ENCODE results near the gene UBE2R2.
"Not testable (repeated sequence)": the region's sequence is repeated elsewhere in the genome, so short reads cannot be mapped to it uniquely, and the experiment has no call there.

Gene UBE2R2

GRCh38 chr9:33816327-33817252 is at the start of gene UBE2R2:
Gene UBE2R2 (plus strand): TSS chr9:33817160. CDS start chr9:33817758, 598 bp downstream.
- in situ Hi-C loops (cut with HindIII; ENCODE audit: low pct_ligation_motif_present, low pct_unique_long_range_greater_than_20kb, low sequenced_read_pairs): no loop called here
- peak; percentile 83 for DNase-seq

DNA sequence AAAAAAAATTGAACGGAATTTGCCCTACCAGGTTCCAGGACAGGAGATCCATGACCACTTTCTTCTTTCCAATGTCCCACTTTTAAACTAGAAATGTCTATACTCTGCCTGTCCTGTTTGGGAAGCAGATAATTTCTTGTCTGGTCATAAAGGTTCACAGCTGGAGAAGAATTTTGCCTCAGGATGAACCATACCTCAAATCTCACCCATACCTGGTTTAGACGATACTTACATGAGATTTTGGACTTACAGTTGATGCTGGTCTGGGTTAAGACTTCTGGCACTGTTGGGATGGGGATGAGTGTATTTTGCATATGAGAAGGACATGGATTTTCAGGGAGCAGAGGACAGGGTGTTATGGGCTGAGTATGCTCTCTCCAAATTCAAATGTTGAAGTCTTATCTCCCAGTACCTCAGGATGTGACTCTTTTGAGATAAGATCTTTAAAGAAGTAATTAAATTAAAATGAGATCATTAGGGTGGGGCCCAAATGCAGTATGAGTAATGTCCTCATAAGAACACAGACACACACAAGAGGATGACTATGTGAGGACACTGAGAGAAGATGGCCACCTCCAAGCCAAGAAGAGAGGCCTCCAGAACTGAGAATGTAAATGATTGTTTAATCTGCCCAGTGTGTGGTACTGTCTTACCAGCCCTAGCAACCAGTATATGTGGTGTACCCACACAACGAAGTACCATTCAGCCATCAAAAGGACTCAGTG is 46.6 kb upstream of the UBE2R2 start:
- in situ Hi-C loops (cut with HindIII; ENCODE audit: low pct_ligation_motif_present, low pct_unique_long_range_greater_than_20kb, low sequenced_read_pairs); DNase-seq: not testable (repeated sequence)

GRCh38 chr9:33773135-33773534 is 43.8 kb upstream of the UBE2R2 start:
- in situ Hi-C loops (cut with HindIII; ENCODE audit: low pct_ligation_motif_present, low pct_unique_long_range_greater_than_20kb, low sequenced_read_pairs); DNase-seq: not testable (repeated sequence)

- in situ Hi-C loops (cut with HindIII; ENCODE audit: low pct_ligation_motif_present, low pct_unique_long_range_greater_than_20kb, low sequenced_read_pairs): not testable (repeated sequence)
Observed at GRCh38 chr9:33774074-33774659, 42.8 kb upstream of the UBE2R2 start.

DNA sequence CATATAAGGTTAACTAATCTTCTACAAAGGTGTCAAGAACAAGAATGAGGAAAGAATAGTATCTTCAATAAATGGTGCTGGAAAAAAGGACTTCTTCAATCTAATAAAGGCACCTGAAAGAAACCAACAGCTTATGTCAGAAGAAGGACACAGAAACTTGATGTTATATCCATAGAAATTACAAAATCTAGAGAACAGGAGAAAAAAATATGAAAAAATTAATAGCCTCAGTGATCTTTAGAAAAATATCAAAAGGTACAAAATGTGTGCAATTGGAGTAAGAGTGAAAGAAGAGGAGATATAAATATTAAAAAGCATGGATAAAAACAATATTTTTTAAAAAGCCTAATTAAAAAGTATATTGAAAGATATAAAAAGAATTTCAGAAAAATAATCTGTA is 40.4 kb upstream of the UBE2R2 start:
- no peak for DNase-seq
- in situ Hi-C loops (cut with HindIII; ENCODE audit: low pct_ligation_motif_present, low pct_unique_long_range_greater_than_20kb, low sequenced_read_pairs): no loop called here

More at GRCh38 chr9:33774074-33774659, 42.8 kb upstream of the UBE2R2 start:
- not testable (repeated sequence) for DNase-seq

- DNase-seq: peak; percentile 54
- in situ Hi-C loops (cut with HindIII; ENCODE audit: low pct_ligation_motif_present, low pct_unique_long_range_greater_than_20kb, low sequenced_read_pairs): no loop called here
Observed at GRCh38 chr9:33778700-33779351, 38.1 kb upstream of the UBE2R2 start.

DNA sequence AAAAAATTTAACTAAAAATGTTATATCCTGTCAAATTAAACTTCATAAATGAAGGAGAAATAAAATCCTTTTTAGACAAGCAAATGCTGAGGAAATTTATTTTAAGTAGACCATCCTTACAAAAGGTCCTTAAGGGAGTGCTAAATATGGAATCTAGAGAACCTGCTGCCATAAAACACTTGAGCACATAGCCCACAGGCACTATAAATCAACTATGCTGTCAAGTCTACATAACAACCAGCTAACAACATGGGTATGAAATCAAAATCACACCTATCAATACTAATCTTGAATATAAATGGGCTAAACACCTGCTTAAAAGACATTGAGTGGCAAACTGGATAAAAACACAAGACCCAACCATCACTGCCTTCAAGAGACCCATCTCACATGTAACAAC is 36.7 kb upstream of the UBE2R2 start:
- DNase-seq: no peak
- in situ Hi-C loops (cut with HindIII; ENCODE audit: low pct_ligation_motif_present, low pct_unique_long_range_greater_than_20kb, low sequenced_read_pairs): no loop called here

DNA sequence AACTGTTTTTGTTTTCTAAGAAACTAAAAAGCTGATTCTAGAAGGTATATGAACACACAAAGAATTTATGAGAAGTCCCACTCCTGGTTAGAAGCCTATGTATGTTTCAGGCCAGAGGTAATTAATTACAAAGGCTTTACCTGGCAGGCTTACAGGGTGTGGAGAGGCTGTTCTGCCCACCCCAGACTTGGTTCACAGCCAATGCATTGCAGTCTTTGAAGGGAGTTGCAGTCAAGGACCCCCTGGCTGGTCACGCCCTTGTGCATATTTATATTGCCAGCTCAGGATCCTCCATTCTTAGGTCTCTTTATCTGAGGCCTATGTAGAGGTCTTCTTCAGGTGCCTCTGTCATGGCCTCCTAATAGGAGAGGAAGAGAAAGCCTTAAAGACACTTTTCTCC is 35.2 kb upstream of the UBE2R2 start:
- in situ Hi-C loops (cut with HindIII; ENCODE audit: low pct_ligation_motif_present, low pct_unique_long_range_greater_than_20kb, low sequenced_read_pairs): no loop called here

GRCh38 chr9:33782395-33783152 is 34.4 kb upstream of the UBE2R2 start:
- in situ Hi-C loops (cut with HindIII; ENCODE audit: low pct_ligation_motif_present, low pct_unique_long_range_greater_than_20kb, low sequenced_read_pairs): no loop called here

More for the DNA sequence above, 35.2 kb upstream of the UBE2R2 start:
- DNase-seq: no peak

DNA sequence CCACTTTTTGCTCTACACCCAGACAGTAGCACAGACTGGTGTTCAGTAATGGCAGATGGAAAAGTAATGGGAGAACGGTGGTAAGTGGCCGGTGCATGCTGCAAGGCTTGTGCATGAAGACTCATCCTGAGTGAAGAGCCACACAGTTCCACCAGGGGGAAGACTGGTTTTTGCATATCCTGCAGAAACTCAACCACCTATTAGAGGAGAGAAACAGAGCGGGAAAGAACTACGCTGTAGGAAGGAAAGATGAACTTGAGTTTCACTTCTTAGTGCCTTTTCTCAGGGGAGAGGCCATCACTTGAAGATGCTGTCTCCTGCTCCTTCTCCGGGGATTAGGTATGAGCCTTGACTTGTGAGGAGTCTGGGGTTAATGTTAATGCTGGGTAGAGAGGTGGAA is 31.0 kb upstream of the UBE2R2 start:
- DNase-seq: peak; percentile 29
- in situ Hi-C loops (cut with HindIII; ENCODE audit: low pct_ligation_motif_present, low pct_unique_long_range_greater_than_20kb, low sequenced_read_pairs): no loop called here

More at GRCh38 chr9:33782395-33783152, 34.4 kb upstream of the UBE2R2 start:
- DNase-seq: no peak

- DNase-seq: no peak
- in situ Hi-C loops (cut with HindIII; ENCODE audit: low pct_ligation_motif_present, low pct_unique_long_range_greater_than_20kb, low sequenced_read_pairs): no loop called here
Observed at GRCh38 chr9:33786681-33787080, 30.3 kb upstream of the UBE2R2 start.

GRCh38 chr9:33787839-33788238 is 29.1 kb upstream of the UBE2R2 start:
- in situ Hi-C loops (cut with HindIII; ENCODE audit: low pct_ligation_motif_present, low pct_unique_long_range_greater_than_20kb, low sequenced_read_pairs): no loop called here
- no peak for DNase-seq

DNA sequence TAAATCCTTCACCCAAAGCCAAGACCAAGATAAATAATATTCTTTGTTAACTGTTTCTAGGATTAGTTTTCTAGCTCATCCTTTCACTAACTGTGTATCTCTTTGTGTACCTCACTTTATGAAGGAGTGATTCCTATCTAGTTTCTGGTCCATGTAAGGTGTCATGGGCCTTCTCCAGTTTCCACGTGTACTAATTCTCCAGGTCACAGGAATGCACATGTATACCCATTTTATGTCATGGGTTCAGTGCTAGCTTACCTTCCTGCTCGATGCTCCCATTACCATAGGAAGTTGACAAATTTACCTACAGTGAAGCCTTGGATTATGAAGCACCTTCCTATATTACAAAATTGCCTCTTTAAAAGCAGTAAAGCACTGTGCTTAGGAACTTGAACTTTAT is 27.5 kb upstream of the UBE2R2 start:
- in situ Hi-C loops (cut with HindIII; ENCODE audit: low pct_ligation_motif_present, low pct_unique_long_range_greater_than_20kb, low sequenced_read_pairs); DNase-seq: not testable (repeated sequence)

GRCh38 chr9:33791117-33791516 is 25.8 kb upstream of the UBE2R2 start:
- peak; percentile 49 for DNase-seq
- in situ Hi-C loops (cut with HindIII; ENCODE audit: low pct_ligation_motif_present, low pct_unique_long_range_greater_than_20kb, low sequenced_read_pairs): no loop called here

DNA sequence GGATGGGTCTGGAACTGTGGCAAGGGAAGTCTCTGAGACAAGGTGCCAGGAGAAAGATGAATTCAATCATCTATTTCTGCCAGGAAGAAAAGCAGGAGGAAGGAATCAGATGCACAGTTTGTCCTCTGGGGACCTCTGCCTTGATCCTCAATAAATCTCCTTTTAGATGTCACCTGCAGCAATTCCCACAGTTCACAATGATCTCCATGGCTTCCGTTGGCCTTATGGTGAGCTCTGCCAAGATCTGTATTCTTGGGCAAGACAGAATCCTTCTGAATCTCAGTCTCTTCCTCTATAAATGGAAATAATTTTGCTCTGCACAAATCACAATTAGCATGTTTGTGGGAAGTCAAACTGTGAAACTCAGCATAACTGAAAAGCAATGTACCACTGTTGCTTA is 23.5 kb upstream of the UBE2R2 start:
- in situ Hi-C loops (cut with HindIII; ENCODE audit: low pct_ligation_motif_present, low pct_unique_long_range_greater_than_20kb, low sequenced_read_pairs): not testable (repeated sequence)

GRCh38 chr9:33794560-33794959 is 22.4 kb upstream of the UBE2R2 start:
- DNase-seq: no peak
- in situ Hi-C loops (cut with HindIII; ENCODE audit: low pct_ligation_motif_present, low pct_unique_long_range_greater_than_20kb, low sequenced_read_pairs): no loop called here

More for the DNA sequence above, 23.5 kb upstream of the UBE2R2 start:
- DNase-seq: not testable (repeated sequence)

- DNase-seq: no peak
- in situ Hi-C loops (cut with HindIII; ENCODE audit: low pct_ligation_motif_present, low pct_unique_long_range_greater_than_20kb, low sequenced_read_pairs): no loop called here
Observed at GRCh38 chr9:33795281-33795680, 21.7 kb upstream of the UBE2R2 start, which contains the start of gene PRSS3. Gene PRSS3 (plus strand): TSS chr9:33795561. CDS start chr9:33795574, 13 bp downstream.

- no peak for DNase-seq
- in situ Hi-C loops (cut with HindIII; ENCODE audit: low pct_ligation_motif_present, low pct_unique_long_range_greater_than_20kb, low sequenced_read_pairs): no loop called here
Observed at GRCh38 chr9:33795819-33796218, 21.1 kb upstream of the UBE2R2 start.
